GM12878 (cell line): ENCODE measurements around the gene SACS.

Source experiments
- CBFB ChIP-seq: IDR thresholded peaks from 2 replicates; pipeline ENCODE4 v1.6.1; 2016; ENCODE audit warnings: antibody characterized with exemption, low read depth
- GABPA ChIP-seq: IDR thresholded peaks from 2 replicates; pipeline ENCODE4 v1.6.1; 2014; ENCODE audit warnings: antibody characterized with exemption, low read depth, mild to moderate bottlenecking, inconsistent platforms
- KDM1A ChIP-seq: fragments of 200-600 bp; sonication (generic); IDR thresholded peaks from 2 replicates; pipeline ENCODE4 v1.6.1; 2016; ENCODE audit warnings: borderline replicate concordance
- NFXL1 ChIP-seq: fragments of 450-650 bp; IDR thresholded peaks from 2 replicates; pipeline ENCODE4 v1.6.1; 2017; ENCODE audit warnings: antibody characterized with exemption, mild to moderate bottlenecking, borderline replicate concordance
- NFYB ChIP-seq: IDR thresholded peaks from 2 replicates; pipeline ENCODE4 v1.6.1; 2011; ENCODE audit warnings: low read depth, mild to moderate bottlenecking, low read length, improper control_type of control experiment, moderate library complexity; ENCODE audit not compliant: insufficient read depth
- RBBP5 ChIP-seq: fragments of 200-600 bp; sonication (generic); conservative IDR thresholded peaks from 2 replicates; pipeline ENCODE4 v1.6.1; 2016
- RCOR1 ChIP-seq: conservative IDR thresholded peaks from 2 replicates; pipeline ENCODE4 v1.6.1; 2012; ENCODE audit warnings: low read depth, low read length, improper control_type of control experiment
- SIX5 ChIP-seq: IDR thresholded peaks from 2 replicates; pipeline ENCODE4 v1.6.1; 2011; ENCODE audit warnings: mild to moderate bottlenecking, low read depth, low read length, moderate library complexity; ENCODE audit not compliant: severe bottlenecking
- YY1 ChIP-seq: IDR thresholded peaks from 2 replicates; pipeline ENCODE4 v1.6.1; 2011; ENCODE audit warnings: low read depth, mild to moderate bottlenecking, low read length
- ZNF24 ChIP-seq: fragments of 450-650 bp; IDR thresholded peaks from 2 replicates; pipeline ENCODE4 v1.6.1; 2017; ENCODE audit warnings: antibody characterized with exemption, mild to moderate bottlenecking
- ZNF274 ChIP-seq: IDR thresholded peaks from one replicate; pipeline ENCODE4 v1.8.0; 2011; ENCODE audit not compliant: insufficient read length, insufficient read depth
- TF ChIP-seq, protein P1 (sequence below), 3 experiments: IDR thresholded peaks in 2 of 3; conservative IDR thresholded peaks in 1 of 3; 2 replicates each; pipeline ENCODE4 v1.5.1; 2011; ENCODE audit warnings: low read depth in 3 of 3, low read length in 3 of 3, mild to moderate bottlenecking in 3 of 3, control low read depth in 2 of 3, moderate library complexity in 2 of 3, inconsistent platforms in 1 of 3, mixed read lengths in 1 of 3; ENCODE audit not compliant: control insufficient read depth in 2 of 3, insufficient read depth in 1 of 3; ENCODE audit errors: extremely low read depth in 1 of 3
- TF ChIP-seq, protein P2 (sequence below): fragments of 450-650 bp; IDR thresholded peaks from 2 replicates; pipeline ENCODE4 v1.6.1; 2017; ENCODE audit warnings: mild to moderate bottlenecking, moderate library complexity

DNA sequence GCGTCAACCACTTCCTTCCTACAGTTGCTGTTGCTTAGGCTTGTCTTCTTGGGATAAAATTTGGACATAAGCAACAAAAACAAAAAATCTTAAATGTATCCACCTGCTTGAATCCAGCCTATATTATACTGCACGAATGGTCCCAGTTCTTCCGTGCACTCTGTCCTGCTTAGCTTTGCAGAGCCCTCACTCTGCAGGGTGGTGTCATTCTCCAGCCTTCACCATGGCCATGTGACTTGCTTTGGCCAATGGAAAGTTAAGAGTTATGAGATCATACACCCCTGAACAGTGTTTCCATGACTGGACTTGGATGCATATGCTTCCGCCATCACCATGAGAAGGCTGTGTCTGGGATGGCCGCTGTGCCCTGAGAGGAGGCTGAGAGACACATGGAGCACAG, 27.4 kb upstream of the SACS start:
- TF ChIP-seq, protein P1, sequence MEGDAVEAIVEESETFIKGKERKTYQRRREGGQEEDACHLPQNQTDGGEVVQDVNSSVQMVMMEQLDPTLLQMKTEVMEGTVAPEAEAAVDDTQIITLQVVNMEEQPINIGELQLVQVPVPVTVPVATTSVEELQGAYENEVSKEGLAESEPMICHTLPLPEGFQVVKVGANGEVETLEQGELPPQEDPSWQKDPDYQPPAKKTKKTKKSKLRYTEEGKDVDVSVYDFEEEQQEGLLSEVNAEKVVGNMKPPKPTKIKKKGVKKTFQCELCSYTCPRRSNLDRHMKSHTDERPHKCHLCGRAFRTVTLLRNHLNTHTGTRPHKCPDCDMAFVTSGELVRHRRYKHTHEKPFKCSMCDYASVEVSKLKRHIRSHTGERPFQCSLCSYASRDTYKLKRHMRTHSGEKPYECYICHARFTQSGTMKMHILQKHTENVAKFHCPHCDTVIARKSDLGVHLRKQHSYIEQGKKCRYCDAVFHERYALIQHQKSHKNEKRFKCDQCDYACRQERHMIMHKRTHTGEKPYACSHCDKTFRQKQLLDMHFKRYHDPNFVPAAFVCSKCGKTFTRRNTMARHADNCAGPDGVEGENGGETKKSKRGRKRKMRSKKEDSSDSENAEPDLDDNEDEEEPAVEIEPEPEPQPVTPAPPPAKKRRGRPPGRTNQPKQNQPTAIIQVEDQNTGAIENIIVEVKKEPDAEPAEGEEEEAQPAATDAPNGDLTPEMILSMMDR (IDR thresholded peaks at IDR 0.05 in 2 of 3, conservative IDR thresholded peaks at IDR 0.05 in 1 of 3; ENCODE audit: control insufficient read depth in 2 of 3, extremely low read depth in 1 of 3, insufficient read depth in 1 of 3, low read depth in 3 of 3, low read length in 3 of 3), result no peak
- no peak for TF ChIP-seq KDM1A
- no peak for TF ChIP-seq RCOR1
- TF ChIP-seq SIX5, result no peak
- TF ChIP-seq GABPA, result no peak
- no peak for TF ChIP-seq YY1
- no peak for TF ChIP-seq RBBP5
- no peak for TF ChIP-seq CBFB
- TF ChIP-seq, protein P2, sequence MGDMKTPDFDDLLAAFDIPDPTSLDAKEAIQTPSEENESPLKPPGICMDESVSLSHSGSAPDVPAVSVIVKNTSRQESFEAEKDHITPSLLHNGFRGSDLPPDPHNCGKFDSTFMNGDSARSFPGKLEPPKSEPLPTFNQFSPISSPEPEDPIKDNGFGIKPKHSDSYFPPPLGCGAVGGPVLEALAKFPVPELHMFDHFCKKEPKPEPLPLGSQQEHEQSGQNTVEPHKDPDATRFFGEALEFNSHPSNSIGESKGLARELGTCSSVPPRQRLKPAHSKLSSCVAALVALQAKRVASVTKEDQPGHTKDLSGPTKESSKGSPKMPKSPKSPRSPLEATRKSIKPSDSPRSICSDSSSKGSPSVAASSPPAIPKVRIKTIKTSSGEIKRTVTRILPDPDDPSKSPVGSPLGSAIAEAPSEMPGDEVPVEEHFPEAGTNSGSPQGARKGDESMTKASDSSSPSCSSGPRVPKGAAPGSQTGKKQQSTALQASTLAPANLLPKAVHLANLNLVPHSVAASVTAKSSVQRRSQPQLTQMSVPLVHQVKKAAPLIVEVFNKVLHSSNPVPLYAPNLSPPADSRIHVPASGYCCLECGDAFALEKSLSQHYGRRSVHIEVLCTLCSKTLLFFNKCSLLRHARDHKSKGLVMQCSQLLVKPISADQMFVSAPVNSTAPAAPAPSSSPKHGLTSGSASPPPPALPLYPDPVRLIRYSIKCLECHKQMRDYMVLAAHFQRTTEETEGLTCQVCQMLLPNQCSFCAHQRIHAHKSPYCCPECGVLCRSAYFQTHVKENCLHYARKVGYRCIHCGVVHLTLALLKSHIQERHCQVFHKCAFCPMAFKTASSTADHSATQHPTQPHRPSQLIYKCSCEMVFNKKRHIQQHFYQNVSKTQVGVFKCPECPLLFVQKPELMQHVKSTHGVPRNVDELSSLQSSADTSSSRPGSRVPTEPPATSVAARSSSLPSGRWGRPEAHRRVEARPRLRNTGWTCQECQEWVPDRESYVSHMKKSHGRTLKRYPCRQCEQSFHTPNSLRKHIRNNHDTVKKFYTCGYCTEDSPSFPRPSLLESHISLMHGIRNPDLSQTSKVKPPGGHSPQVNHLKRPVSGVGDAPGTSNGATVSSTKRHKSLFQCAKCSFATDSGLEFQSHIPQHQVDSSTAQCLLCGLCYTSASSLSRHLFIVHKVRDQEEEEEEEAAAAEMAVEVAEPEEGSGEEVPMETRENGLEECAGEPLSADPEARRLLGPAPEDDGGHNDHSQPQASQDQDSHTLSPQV, result no peak
- no peak for TF ChIP-seq NFYB
- no peak for TF ChIP-seq ZNF274
- no peak for TF ChIP-seq ZNF24
- no peak for TF ChIP-seq NFXL1
